Measurements from ENCODE around the gene RGPD5. TPM values are rescaled to one million over a fixed set of nuclear protein-coding genes. Genes with fewer than 3 reads are reported as not detected.
"Not testable (repeated sequence)": the region's sequence is repeated elsewhere in the genome, so short reads cannot be mapped to it uniquely, and the experiment has no call there.

Gene RGPD5
- total RNA-seq, 1 experiment from 2014 or later, result 48.3 TPM

GRCh38 chr2:109761043-109761454 lies 33.1 kb upstream of the RGPD5 start:
- H3K4me2 ChIP-seq (ENCODE audit: insufficient read depth, insufficient read length, low read length); H2AFZ ChIP-seq (ENCODE audit: low read length): not testable (repeated sequence)
- peak overlapping the region; percentile 43 to 67; a peak in 3 of 5 replicates for H3K4me3 Mint-ChIP-seq

GRCh38 chr2:109761976-109762375 lies 32.1 kb upstream of the RGPD5 start:
- H2BK12ac ChIP-seq (ENCODE audit: insufficient read length, low read depth, low read length); H3K79me2 ChIP-seq (ENCODE audit: insufficient read depth, low read length); H2BK20ac ChIP-seq (ENCODE audit: low read depth, low read length, poor library complexity, severe bottlenecking); H3K4me2 ChIP-seq (ENCODE audit: insufficient read depth, insufficient read length, low read length); H3K23me2 ChIP-seq (ENCODE audit: insufficient read length, low read depth, low read length, poor library complexity, severe bottlenecking); H3K18ac ChIP-seq (ENCODE audit: insufficient read length, low read depth, low read length); H3K27me3 ChIP-seq (ENCODE audit: insufficient read depth, low read length); H4K20me1 ChIP-seq (ENCODE audit: control insufficient read depth, insufficient read depth, insufficient read length); H3K36me3 Mint-ChIP-seq (ENCODE audit: insufficient read depth in 1 of 3, low read depth in 3 of 3); H2BK15ac ChIP-seq (ENCODE audit: low read depth, low read length); H3K27me3 Mint-ChIP-seq (ENCODE audit: low read depth); H3K14ac ChIP-seq (ENCODE audit: insufficient read depth, low read length); H4K5ac ChIP-seq (ENCODE audit: insufficient read length, low read depth, low read length); DNase-seq; H2AK5ac ChIP-seq (ENCODE audit: insufficient read length, low read length); H3K4me1 Mint-ChIP-seq; H3K9me3 ChIP-seq (ENCODE audit: control insufficient read depth, low read depth, low read length); H4K8ac ChIP-seq (replicated peaks; ENCODE audit: insufficient read length, low read depth, low read length); H3K79me1 ChIP-seq (ENCODE audit: insufficient read depth, low read depth, low read length, poor library complexity, severe bottlenecking); H2BK120ac ChIP-seq (ENCODE audit: low read depth, low read length, poor library complexity, severe bottlenecking); H3K9me3 Mint-ChIP-seq; H2BK5ac ChIP-seq (ENCODE audit: insufficient read length, low read length); H3T11ph ChIP-seq (ENCODE audit: low read length); H3K4me1 ChIP-seq (ENCODE audit: insufficient read depth, low read length); H4K91ac ChIP-seq (ENCODE audit: insufficient read length, low read depth, low read length); H3K23ac ChIP-seq (ENCODE audit: insufficient read length, low read depth, low read length); H3K4me3 Mint-ChIP-seq; H3K56ac ChIP-seq (ENCODE audit: insufficient read length, low read depth, low read length); H3K9ac ChIP-seq (ENCODE audit: extremely low read depth, insufficient read length, low read length); H3K27ac ChIP-seq (ENCODE audit: insufficient read length, low read depth, low read length); H3K4ac ChIP-seq (ENCODE audit: low read depth, low read length); H2AFZ ChIP-seq (ENCODE audit: low read length); H3K27ac Mint-ChIP-seq: not testable (repeated sequence)
- no CpG with 5 or more reads among the region's 5 CpGs for WGBS (ENCODE audit: extremely low coverage, insufficient read length, low lambda C conversion rate)

More at GRCh38 chr2:109761043-109761454, 33.1 kb upstream of the RGPD5 start:
- H3T11ph ChIP-seq (ENCODE audit: low read length); H3K9me3 Mint-ChIP-seq; H2BK120ac ChIP-seq (ENCODE audit: low read depth, low read length, poor library complexity, severe bottlenecking); H3K27me3 ChIP-seq (ENCODE audit: insufficient read depth, low read length); H2BK15ac ChIP-seq (ENCODE audit: low read depth, low read length); H3K79me1 ChIP-seq (ENCODE audit: insufficient read depth, low read depth, low read length, poor library complexity, severe bottlenecking); H3K18ac ChIP-seq (ENCODE audit: insufficient read length, low read depth, low read length); H3K4me1 Mint-ChIP-seq; H4K91ac ChIP-seq (ENCODE audit: insufficient read length, low read depth, low read length); H3K4ac ChIP-seq (ENCODE audit: low read depth, low read length); H2BK20ac ChIP-seq (ENCODE audit: low read depth, low read length, poor library complexity, severe bottlenecking); H3K27me3 Mint-ChIP-seq (ENCODE audit: low read depth); H3K9ac ChIP-seq (ENCODE audit: extremely low read depth, insufficient read length, low read length); H3K23me2 ChIP-seq (ENCODE audit: insufficient read length, low read depth, low read length, poor library complexity, severe bottlenecking); H3K27ac ChIP-seq (ENCODE audit: insufficient read length, low read depth, low read length); H4K5ac ChIP-seq (ENCODE audit: insufficient read length, low read depth, low read length); H4K8ac ChIP-seq (replicated peaks; ENCODE audit: insufficient read length, low read depth, low read length); H3K79me2 ChIP-seq (ENCODE audit: insufficient read depth, low read length); H3K56ac ChIP-seq (ENCODE audit: insufficient read length, low read depth, low read length); H3K36me3 Mint-ChIP-seq (ENCODE audit: insufficient read depth in 1 of 3, low read depth in 3 of 3); H2BK12ac ChIP-seq (ENCODE audit: insufficient read length, low read depth, low read length); H2BK5ac ChIP-seq (ENCODE audit: insufficient read length, low read length); DNase-seq; H3K23ac ChIP-seq (ENCODE audit: insufficient read length, low read depth, low read length); H4K20me1 ChIP-seq (ENCODE audit: control insufficient read depth, insufficient read depth, insufficient read length); H3K4me1 ChIP-seq (ENCODE audit: insufficient read depth, low read length); H2AK5ac ChIP-seq (ENCODE audit: insufficient read length, low read length); H3K14ac ChIP-seq (ENCODE audit: insufficient read depth, low read length); H3K27ac Mint-ChIP-seq; H3K9me3 ChIP-seq (ENCODE audit: control insufficient read depth, low read depth, low read length): not testable (repeated sequence)
- no CpG with 5 or more reads among the region's 23 CpGs for whole genome bisulfite sequencing (ENCODE audit: extremely low coverage, insufficient read length, low lambda C conversion rate)
